Endometrial microvascular endothelial cells (primary cell): Measurements from ENCODE around the gene NDUFA8. TPM values are rescaled to one million over a fixed set of nuclear protein-coding genes. Genes with fewer than 3 reads are reported as not detected.

ENCODE experiments used
- in situ Hi-C: cut with HindIII; loops from 2 replicates; pipeline ENCODE4 v1.10.0; 2017; ENCODE audit warnings: low sequenced_read_pairs, low pct_unique_long_range_greater_than_20kb; ENCODE audit errors: inconsistent ontology term
- total RNA-seq: library from RNA; depleted of rRNA; stranded (reverse); fragments of >200 nt; gene quantifications from one replicate; pipeline ENCODE4 v1.2.3, GENCODE V29; 2015; ENCODE audit errors: inconsistent ontology term

The NDUFA8 gene
- total RNA-seq, 1 donor from 2014 or later, result 79.3 TPM

DNA sequence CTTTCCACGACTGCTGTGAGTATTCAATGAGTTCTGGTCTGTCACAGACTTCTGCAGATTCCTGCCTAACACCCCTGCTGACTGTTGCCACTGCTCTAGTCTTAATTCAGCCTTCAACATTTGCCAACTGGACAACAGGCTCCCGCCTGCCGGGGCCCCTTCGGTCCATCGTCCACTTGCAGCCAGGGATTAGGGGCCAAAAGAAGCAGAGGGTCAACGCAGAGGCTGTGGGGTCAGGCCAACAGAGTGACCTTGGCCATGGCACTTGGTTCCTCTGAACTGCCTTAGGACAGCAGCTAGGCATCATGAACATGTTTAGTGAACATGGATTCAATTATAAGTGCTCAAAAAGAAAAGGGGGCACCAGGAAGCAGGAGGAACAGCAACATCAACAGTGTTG is 28.8 kb upstream of the NDUFA8 start:
- in situ Hi-C loops, result no loop called here

DNA sequence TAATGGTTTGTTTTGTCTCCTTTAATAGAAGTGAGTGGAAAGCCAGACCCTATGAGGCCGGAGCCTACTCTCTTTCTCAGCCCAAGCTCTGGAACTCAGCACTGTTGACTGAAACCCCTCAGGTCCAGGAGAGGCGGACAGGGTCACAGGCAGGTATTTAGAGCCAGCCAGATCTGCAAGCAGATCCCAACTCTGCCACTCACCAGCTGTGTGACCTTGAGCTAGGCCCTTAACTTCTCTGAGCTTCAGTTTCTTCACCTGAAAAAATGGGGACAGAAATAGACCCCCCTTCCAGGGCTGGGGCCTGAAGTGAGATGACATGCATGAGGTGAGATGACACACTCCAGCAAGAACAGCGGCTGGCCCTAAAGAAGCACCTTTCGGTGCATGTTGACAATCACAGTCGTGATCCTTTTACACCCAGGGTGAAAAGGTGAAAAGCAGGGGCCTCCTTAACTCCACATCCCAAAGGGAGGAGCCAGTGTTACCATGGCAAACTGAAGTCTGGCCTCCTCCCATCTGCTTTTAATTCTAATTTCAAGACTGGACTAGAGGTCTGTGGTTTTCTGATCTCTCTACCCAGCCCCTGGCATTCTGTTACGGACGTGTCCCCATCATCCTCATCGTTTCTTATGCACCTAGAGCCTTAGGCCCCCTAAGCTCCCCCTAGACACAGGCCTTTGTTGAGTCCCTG is 27.3 kb upstream of the NDUFA8 start:
- in situ Hi-C loops, result no loop called here

DNA sequence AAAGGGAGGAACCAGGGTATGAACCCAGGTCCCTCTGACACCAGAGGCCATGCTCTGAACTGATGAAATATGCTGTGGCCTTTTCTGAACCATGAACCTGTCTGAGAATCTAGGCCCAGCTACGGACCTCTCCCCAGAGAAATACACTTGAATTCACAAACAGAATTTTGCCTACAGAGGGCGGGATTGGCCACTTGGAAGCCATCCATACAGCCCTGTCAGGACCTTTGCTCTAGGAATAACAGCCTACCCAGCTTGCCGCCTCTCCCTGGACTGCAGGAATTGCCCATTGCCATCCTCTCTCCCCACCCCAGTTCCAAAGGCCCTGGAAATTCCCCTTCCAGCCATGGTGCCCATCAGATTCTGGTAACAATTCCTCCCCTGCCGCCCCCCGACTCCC is 26.7 kb upstream of the NDUFA8 start:
- in situ Hi-C loops, result no loop called here

DNA sequence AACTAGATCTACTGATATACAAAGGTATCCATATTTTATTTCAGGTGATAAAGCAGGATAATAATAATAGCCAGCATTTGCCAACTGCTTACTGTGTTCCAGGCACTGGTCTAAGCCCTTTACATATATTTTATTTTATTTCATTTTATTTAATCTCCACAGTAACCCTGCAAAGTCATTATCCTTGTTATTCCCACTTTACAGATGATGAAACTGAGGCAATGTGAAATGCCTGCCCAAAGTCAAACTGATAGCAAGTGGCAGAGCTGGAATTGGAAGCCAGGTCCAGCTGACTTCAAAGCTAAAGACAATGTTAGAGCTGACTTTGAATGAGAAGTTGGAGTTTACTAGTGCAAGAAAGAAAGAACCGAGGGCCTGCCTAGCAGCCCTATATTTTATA is 25.0 kb upstream of the NDUFA8 start:
- in situ Hi-C loops, result no loop called here

DNA sequence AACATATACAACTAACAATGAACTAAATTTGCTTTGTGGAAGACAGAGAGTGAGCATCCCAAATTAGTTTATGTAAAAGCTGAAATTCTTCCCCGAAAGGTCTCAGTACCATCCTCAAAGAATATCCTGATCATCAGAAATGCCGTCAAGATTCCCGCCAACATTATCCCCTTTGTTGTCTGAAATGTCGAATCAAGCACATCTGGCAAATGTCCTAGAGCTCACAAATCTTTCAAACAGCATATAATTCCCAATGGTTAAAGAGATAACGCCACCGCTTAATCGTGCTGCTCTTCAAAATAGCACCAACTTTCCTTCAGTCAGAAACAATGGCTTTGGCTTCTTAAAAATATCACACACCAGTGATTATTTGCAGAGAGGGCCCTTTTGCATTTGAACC is 23.9 kb upstream of the NDUFA8 start:
- in situ Hi-C loops, result no loop called here

DNA sequence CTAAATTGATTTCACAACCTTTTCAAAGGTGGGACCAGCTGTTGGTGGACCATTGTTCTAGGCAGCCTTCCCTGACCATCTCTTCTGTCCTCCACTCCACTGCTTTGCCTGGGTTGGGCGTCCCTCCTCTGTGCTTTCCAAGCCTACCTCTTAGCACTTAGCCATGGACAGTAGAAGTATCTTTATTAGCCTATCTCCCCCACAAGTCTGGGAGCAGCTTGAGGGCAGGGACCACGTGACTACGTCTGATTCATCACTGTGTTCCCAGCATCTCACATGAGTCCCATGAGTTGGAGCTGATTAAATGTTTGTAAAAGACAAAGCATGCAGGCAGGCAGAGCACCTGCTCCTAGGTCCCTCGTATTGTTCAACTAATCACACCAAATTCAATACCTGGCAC is 21.1 kb upstream of the NDUFA8 start:
- in situ Hi-C loops, result no loop called here

DNA sequence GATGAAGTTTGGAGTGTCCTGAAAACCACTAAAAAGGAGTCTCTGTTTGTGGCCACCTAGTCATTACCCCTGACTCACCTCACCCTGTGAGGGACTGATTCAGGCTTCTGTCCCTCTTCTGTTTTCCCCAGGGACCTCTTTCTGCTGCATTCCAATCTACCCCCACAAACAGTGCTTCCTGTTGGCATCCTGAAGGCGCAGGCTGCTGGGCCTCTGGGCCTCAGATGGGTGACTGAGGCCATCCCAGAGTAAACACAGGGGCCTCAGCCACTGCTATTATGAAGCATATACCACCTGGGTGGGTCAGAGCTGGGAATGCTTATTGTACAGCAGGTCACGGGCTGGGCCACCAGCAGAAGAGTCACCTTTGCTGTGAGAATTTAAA is 20.1 kb upstream of the NDUFA8 start:
- in situ Hi-C loops, result no loop called here

DNA sequence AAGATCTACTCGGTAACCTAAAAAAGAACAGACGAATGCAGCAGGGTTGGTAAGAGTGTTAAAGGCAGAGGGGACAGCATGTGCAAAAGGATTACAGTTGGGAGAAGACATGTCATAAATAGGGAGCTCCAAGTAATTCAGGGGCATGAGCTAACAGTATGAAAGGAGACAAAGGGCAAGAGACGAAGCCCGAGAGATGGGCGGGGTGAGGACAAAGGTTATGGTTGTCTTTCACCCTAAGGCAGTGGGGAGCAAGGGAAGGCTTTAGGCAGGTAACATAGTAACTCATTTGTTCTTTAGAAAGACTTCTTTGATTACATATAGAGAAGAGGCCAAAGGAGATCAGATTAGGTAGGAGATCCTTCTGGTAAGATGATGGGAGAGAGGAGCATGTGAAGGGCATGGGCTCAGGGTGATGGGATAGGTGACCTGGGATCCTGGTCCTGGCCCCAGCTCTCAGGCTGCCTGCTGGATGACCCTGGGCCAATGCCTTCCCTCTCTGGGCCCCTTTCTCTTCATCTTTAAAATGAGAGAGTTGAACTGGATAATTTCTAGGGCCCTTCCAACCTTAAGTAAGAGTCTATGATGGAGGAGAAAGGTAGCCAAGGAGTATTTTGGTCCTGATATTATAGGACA is 19.6 kb upstream of the NDUFA8 start:
- in situ Hi-C loops, result no loop called here

DNA sequence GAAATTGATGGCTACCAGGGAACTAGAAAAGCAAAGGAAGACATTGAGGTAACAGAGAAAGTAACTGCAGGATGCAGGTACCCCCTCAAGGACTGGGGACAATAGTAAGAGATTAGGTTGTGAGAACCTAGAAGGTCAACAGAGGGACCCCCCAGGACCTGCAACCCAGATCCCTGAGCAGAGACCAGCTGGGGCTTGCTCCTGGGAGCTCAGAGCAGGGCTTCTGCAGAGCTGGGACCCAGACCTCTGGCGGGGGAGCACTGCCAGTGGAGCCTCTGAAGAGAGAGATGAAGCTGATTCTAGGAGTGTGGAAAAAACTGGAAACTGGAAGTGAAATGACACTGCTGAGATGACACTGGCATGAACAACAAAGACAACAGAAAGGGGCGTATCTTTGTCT is 17.3 kb upstream of the NDUFA8 start:
- in situ Hi-C loops, result no loop called here

DNA sequence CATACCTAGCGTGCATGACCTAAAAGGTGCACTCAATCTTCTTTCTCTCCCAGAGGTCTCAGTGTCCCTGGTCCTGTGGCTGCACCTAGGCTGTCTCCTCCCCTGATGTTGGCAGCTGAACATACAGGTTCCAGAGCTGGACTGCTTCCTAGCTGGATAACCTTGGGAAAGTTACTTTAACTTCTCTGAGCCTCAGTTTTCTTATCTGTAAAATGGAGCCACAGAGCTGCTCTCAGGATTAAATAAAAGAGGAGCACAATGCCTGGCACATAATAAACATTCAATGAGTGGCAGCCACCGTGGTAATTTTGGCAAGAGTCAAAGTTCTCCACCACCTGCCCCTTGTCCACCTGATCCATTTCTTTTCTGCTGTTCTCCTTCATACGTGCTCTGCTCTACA is 14.1 kb upstream of the NDUFA8 start:
- in situ Hi-C loops, result no loop called here

DNA sequence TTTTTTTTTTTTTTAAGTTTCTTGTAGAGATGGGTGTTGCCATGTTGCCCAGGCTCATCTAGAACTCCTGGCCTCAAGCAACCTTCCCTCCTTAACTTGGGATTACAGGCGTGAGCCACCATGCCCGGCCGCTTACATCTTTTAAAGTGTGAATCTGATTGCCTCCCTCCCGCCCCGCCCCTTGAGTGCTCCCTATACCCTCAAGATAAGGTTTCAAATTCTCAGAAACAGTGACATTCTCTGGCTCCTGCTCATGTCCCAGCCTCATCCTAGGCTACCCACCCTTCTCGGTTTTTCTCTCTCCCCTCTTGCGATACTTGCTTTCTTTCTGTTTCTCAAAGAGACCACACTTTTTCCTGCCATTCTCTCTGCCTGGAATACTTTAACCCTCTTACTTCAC is 12.6 kb upstream of the NDUFA8 start:
- in situ Hi-C loops, result no loop called here

DNA sequence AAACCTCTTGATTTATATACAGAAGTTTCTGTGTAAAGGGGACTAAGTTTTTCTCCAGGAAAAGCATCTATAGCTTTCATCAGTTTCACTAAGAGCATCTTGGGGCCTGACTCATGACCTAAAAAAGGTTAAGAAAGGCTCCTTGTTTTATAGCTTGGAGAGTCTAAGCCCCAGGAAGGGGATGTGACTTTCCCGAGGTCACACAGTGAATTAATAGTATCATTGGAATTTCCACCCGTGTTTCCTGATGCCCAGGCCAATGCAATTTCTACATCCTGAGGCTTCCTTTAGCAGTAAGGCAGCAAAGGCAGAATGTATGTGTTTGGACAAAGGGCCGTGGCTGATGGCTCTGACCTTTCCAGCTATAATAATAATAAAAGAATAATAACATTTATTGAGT is 8.8 kb upstream of the NDUFA8 start:
- in situ Hi-C loops, result no loop called here

DNA sequence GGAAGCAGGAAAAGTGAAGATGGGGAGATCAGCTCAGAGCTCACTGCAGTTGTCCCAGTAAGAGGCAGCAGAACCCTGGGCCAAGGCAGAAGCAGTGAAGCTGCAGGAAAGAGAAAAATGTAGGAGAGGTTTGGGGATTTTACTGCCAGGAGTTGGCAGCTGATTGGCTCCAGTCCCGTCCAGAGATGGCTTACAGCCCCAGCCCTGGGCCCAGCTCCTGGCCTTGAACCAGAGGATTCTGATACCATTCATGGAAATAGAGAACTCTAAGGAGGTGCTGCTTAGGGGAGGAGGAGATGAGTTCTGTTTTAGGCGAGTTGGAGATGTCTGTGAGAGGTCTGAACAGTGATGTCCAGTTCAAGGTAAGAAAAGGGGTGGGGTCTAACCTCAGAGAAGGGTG is 4.7 kb upstream of the NDUFA8 start:
- in situ Hi-C loops, result no loop called here

DNA sequence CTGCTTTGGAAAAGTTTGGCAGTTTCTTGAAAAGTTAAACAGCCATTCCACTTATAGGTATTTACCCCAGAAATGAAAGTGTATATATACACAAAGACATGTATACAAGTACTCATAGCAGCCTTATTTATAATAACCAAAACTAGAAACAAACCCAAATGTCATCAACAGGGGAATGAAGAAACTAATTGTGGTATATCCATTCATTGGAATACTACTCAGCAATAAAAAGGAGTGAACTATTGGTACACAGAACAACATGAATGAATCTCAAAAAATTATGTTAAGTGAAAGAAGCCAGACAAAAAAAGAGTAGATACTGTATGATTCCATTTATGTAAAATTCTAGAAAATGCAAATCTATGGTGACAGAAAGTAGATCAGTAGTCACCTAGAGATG is 2.8 kb upstream of the NDUFA8 start:
- in situ Hi-C loops, result no loop called here

DNA sequence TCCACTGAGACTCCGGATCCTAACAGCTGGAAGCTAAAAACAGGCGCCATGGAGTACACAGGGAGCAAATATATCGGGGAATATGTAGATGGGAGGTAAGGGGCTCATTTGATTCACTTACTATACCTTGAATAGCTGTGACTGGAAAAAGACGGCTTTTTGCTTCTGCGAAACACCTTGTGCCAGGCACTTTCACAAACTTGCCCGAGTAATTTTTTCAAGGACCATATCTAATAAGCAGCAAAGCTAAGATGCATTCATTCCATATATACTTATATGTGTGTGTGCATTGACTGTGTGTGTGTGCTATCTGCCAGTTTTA is 307 bp upstream of the NDUFA8 start:
- in situ Hi-C loops, result no loop called here

DNA sequence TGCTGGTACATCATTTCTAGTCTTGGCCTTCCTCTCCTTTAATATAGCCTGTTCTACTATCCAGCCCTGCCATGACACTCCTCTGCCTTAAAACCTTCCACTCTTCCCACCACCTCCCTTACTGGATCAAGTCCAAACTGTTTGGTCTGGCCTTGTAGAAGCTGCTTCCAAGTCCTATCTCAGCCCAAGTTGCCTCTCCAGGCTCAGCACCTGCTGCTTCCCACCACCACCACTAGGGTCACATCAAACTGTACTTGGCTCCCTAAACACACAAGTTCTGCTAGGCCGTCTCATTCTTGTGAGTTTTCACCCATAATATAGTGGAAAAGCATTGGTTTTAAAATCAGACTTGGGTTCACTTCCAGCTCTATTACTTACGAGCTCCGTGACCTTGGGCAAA is 1.4 kb downstream of the NDUFA8 start:
- in situ Hi-C loops, result no loop called here

DNA sequence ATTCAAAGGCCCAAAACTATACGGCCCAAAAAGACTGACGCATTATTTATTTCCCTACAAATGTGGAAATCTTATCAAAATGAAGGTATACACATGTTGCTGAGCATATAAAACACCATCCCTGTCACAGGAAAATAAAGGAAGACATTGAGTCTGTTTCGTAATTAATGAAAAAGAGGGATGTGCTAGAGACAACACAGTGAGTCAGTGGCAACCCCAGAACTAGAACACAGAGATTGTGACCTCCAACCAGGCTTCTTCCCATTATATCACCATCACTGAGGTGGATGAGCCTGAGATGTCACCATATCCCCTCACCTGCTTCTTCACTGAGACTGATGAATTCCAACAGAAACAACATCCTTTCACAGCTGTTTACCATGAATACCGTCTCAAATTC is 3.8 kb downstream of the NDUFA8 start:
- in situ Hi-C loops, result no loop called here

DNA sequence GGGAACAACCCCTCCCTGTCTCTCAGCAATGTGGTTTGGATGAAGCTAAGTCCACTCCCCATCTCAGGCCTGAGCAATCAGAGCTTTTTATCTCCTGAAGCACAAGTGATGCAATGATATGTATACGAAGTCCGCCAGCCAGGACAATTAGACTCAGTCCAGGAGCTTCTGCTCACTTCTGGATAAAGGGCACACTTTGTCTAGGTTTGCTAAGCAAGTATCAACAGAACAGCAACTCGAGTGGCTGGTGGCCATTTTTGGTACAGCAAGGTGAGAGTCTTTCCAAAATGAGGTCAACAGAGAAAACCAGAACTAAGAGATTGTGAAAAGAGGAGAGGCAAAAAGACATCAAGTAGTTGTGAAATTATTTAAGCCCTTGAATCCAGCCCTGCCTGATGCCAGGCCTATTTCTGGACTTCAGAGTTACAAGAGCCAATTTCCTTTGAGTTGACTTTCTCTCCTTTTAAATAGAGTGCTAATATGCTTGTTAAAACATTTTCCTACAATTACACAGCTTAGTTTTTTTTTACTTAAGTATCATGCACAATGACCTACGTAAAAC is 8.2 kb downstream of the NDUFA8 start:
- in situ Hi-C loops, result no loop called here

DNA sequence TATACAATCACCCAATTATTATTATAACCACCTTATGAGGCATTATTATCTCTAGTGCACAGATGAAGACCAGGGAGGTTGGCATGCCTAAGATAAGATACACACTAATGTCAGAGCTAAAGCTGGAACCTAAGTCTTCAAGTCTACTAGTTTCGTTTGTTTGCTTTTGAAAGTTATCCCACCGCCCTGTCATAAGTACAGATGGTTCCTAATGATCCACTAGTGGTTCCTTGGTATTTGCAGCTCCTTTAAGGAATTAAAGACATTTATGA is 14.1 kb downstream of the NDUFA8 start:
- in situ Hi-C loops, result no loop called here

DNA sequence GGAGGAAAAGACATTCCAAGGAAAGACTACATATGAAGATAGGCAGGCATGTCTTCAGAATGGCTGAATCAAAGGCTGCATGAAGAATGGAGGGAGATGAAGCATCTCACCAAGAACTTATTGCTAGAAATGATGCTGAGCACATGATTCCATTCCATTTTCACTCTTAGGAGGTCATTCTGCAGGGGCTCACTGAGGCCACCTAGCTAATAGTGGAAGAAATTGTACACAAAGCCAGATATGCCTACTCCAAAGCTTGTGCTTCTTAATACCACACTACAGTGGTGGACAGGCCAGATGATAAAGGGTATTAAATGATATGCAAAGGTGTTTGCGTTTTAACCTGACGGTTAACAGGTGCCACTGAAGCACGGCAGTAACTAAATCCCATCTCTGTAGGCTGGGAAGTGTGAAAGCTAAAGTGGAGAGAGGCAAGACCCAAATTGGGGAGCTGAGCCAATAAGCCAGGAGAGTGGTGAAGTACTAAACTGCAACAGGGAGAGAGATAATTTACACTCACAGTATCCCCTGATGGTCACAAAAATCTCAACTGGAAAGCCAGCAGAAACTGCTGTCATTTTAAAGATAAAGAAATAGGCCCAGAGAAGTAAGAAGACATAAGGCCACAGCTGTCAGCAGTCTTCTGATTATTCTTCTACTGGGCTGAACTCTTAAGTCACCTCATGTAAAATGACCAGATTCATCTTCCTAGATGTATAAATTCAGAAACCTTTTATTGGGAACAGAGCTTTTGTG is 14.6 kb downstream of the NDUFA8 start:
- in situ Hi-C loops, result no loop called here
